GM12891 (cell line): Measurements from ENCODE around the gene ANKRD16.
"Not testable (repeated sequence)": the region's sequence is repeated elsewhere in the genome, so short reads cannot be mapped to it uniquely, and the experiment has no call there.

Experiments used
- DNase-seq: peaks from one replicate; pipeline ENCODE4 v3.0.0; 2011; ENCODE audit warnings: low spot score; ENCODE audit not compliant: insufficient read length
- FAIRE-seq: peaks from 2 replicates; lab custom pipeline; 2011; peaks lifted over from hg19 to GRCh38; lab: Jason Lieb, UNC
- PAX5 ChIP-seq: IDR thresholded peaks from 2 replicates; pipeline ENCODE4 v1.6.1; 2011; ENCODE audit warnings: low read length, moderate library complexity, mild to moderate bottlenecking; ENCODE audit not compliant: insufficient read depth, severe bottlenecking
- POLR2A ChIP-seq: IDR thresholded peaks from 2 replicates; pipeline ENCODE4 v1.6.1; 2011; ENCODE audit warnings: low read depth, low read length, control low read depth
- POLR2AphosphoS5 ChIP-seq: IDR thresholded peaks from 2 replicates; pipeline ENCODE4 v1.6.1; 2011; ENCODE audit warnings: low read depth, low read length, control low read depth
- POU2F2 ChIP-seq: IDR thresholded peaks from 2 replicates; pipeline ENCODE4 v1.6.1; 2011; ENCODE audit warnings: low read depth, mild to moderate bottlenecking, control low read depth, low read length, moderate library complexity
- SPI1 ChIP-seq: IDR thresholded peaks from 2 replicates; pipeline ENCODE4 v1.6.1; 2011; ENCODE audit warnings: low read depth, low read length, control low read depth
- TAF1 ChIP-seq: IDR thresholded peaks from 2 replicates; pipeline ENCODE4 v1.6.1; 2011; ENCODE audit warnings: low read depth, low read length, control low read depth

The ANKRD16 gene

GRCh38 chr10:5840314-5841307, 49.1 kb downstream of the ANKRD16 start:
- peak; percentile 97 for FAIRE-seq
- peak; percentile 93 for TF ChIP-seq POLR2A
- peak; percentile 90 for TF ChIP-seq SPI1
- peak; percentile 35; the same call in 1 of the 2 replicates for TF ChIP-seq POU2F2
- TF ChIP-seq POLR2AphosphoS5, result peak; percentile 74
- TF ChIP-seq TAF1, result peak; percentile 62
- peak; percentile 100 for TF ChIP-seq PAX5
- peak; percentile 71 for DNase-seq

DNA sequence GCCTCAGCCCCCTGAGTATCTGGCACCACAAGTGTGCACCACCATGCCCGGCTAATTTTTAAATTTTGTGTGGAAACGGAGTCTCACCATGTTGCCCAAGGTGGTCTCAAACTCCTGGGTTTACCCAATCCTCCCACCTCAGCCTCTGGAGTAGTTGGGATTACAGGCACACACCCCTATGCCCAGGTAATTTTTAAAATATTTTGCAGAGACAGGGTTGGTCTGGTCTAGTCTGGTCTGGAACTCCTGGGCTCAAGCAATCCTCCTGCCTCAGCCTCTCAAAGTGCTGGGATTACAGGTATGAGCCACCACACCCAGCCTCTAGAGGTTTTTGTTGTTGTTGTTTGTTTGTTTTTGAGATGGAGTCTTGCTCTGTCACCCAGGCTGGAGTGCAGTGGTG, 53.5 kb downstream of the ANKRD16 start:
- FAIRE-seq, DNase-seq: not testable (repeated sequence)

DNA sequence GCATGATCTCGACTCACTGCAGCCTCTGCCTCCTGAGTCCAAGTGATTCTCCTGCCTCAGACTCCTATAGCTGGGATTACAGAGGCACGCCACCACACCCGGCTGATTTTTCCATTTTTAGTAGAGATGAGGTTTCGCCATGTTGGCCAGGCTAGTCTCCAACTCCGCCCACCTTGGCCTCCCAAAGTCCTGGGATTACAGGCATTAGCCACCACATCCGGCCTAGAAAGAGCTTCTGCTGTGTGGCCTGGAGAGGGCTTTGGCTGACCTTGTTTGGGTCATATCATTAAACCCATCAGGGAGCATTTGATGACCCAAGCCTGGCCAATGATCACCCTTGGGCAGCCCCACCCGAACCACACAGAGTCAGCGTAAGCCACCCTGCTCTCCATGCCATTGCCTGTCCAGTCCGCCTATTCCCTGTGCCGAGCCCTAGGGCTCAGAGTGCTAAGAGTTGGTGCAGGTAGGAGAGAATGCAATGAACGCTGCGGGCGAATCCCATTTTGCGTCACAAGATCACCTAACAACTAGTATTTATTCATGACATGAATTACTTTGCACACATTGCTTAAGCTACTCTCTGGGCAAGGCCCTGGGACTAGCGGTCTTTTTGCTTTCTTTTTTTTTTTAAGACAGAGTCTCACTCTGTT, 54.1 kb downstream of the ANKRD16 start:
- DNase-seq (no peak), FAIRE-seq (no peak)
- TF ChIP-seq PAX5, result no peak
- TF ChIP-seq POLR2A, result no peak
- no peak for TF ChIP-seq POU2F2
- TF ChIP-seq POLR2AphosphoS5, result no peak
- TF ChIP-seq TAF1, result no peak
- TF ChIP-seq SPI1, result no peak

GRCh38 chr10:5833814-5834213, 55.9 kb downstream of the ANKRD16 start:
- TF ChIP-seq POU2F2, result no peak
- TF ChIP-seq POLR2A, result no peak
- no peak for TF ChIP-seq PAX5
- no peak for TF ChIP-seq SPI1
- no peak for TF ChIP-seq POLR2AphosphoS5
- no peak for TF ChIP-seq TAF1
- FAIRE-seq (no peak), DNase-seq (no peak)

DNA sequence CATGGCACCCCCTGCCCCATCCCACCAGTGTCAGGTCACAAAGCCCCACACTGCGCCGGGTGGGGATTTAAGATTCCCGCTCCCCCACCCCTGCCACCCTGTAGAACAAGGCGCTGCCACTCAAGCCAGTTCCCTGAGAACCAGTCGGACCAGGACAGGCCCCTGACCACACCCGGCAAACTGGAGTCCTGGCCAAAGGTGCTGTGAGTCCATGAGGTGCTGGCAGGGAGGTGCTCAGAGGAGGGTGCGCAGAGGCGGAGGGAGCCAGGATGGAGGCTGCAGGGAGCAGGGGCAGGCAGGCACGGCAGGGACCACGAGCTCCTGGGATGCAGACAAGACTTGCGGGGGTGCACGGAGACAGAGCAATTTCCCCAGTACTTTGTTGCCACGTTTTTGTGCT, 56.7 kb downstream of the ANKRD16 start:
- FAIRE-seq (no peak), DNase-seq (no peak)

GRCh38 chr10:5831446-5831782, 58.3 kb downstream of the ANKRD16 start:
- no peak for DNase-seq
- TF ChIP-seq POLR2A, result no peak
- TF ChIP-seq SPI1, result no peak
- TF ChIP-seq TAF1, result no peak
- no peak for TF ChIP-seq POLR2AphosphoS5
- TF ChIP-seq POU2F2, result no peak
- TF ChIP-seq PAX5, result no peak
- no peak for FAIRE-seq

More for the DNA sequence above, 56.7 kb downstream of the ANKRD16 start:
- TF ChIP-seq PAX5 (no peak), SPI1 (no peak), POLR2A (no peak), POU2F2 (no peak), TAF1 (no peak), POLR2AphosphoS5 (no peak)

DNA sequence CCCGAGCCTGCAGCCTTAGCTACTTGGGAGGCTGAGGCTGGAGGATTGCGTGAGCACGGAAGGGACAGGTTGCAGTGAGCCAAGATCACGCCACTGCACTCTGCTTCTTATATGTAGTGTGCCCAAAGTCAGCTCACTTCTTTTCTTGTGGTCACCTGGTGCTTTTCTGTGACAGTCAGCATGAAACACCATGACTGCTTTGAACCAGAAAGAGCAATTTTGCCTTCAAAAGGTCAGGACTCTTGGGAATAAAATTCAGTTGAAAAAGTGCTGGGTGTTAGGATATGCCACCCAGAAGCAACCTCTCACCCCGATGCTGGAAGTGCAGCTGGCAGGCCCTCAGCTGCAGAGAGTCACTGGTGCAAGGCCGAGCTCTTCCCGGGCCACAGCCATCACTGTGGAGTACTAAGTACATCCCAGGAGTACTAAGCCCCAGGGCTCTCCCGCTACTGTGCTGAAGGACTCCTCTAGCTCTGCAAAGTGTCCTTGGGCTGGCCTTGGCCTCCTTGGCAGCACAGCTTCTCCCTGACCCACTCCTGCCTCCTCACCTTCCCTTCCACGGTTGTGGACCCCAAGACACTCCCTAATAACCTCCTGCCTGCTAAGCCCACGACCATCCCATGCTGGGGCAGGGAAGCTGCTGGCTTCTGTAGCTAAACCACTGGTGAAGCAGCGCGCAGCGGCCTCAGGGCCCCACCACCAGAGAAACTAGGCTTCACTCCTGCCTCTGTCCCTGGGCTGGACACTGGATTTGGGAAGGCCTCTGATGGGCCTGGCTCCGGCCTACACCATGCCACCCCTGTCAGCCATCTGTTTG, 58.9 kb downstream of the ANKRD16 start:
- no peak for TF ChIP-seq PAX5
- no peak for TF ChIP-seq POU2F2
- no peak for TF ChIP-seq SPI1
- no peak for TF ChIP-seq POLR2AphosphoS5
- no peak for TF ChIP-seq POLR2A
- no peak for FAIRE-seq
- no peak for DNase-seq

- TF ChIP-seq PAX5 (no peak), SPI1 (no peak), POLR2A (no peak), TAF1 (no peak), POU2F2 (no peak), POLR2AphosphoS5 (no peak)
- DNase-seq, result no peak
- FAIRE-seq, result no peak
Measured at GRCh38 chr10:5829267-5829666, 60.4 kb downstream of the ANKRD16 start.

- DNase-seq, result no peak
- no peak for FAIRE-seq
- TF ChIP-seq PAX5, result no peak
- no peak for TF ChIP-seq POLR2AphosphoS5
- TF ChIP-seq SPI1, result no peak
Measured at GRCh38 chr10:5828725-5829124, 61.0 kb downstream of the ANKRD16 start.
